Endometrium (tissue), 2 donors: ENCODE data around the gene ZAP70.

Experiments
- FAIRE-seq: peaks from 2 replicates; lab custom pipeline; 2012; peaks lifted over from hg19 to GRCh38; lab: Jason Lieb, UNC
- donor health status: control.
- donor health status: control.

Gene ZAP70

DNA sequence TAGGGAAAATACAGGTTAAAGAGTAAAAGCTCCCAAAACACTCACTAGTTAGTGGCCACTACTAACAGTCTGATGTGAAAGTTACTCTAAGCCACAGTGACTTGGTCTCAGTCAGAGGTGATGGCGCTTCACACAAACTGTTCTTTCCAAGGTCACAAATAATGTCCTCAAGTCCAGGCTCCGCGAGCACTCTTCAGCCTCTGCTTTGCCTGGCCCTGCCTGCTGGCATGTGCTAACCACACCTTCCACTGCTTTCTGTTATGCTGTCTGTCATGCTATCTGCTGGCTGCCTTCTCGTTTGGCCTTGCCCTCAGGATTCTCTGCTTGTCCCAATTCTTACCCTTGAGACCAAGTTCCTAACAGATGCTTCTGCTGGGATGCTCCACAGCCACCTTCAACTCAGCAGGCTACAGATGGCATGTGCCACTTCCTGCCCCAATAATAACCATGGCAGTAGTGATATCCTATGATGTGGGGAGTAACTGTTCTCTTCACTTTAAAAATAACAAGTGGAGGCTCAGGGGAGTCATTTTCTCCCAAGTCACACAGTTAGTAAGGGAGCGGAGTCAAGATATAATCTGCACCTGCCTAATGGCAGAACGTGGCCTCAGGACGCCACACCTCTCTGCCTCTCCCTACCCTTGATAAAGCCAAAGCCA lies 75.7 kb downstream of the ZAP70 start:
- no peak for FAIRE-seq
